Psoas muscle (tissue), 8 donors: Measurements from ENCODE around the gene WNT8B. TPM values are rescaled to one million over a fixed set of nuclear protein-coding genes. Genes with fewer than 3 reads are reported as not detected.

Experiments used
- ATAC-seq, 4 donors: fragments of 200-7000 bp; cut with Tn5 transposase; one replicate each; pipeline ENCODE4 v1.9.1; 2020; ENCODE audit warnings: moderate library complexity in 3 of 4, mild to moderate bottlenecking in 2 of 4
- DNase-seq, 2 donors: peaks; one replicate each; pipeline ENCODE4 v3.0.0-alpha.2; 2020
- H3K27ac ChIP-seq: fragments of 200-600 bp; one replicate; pipeline ENCODE4 v1.8.0; 2022
- H3K27me3 ChIP-seq, 3 donors: fragments of 200-600 bp in 1 of 3; one replicate each; pipeline versions ENCODE4 v1.6.1 to v1.8.0; 2013 to 2022; ENCODE audit warnings: low read length in 2 of 3, mild to moderate bottlenecking in 2 of 3, moderate library complexity in 1 of 3; ENCODE audit not compliant: insufficient read depth in 3 of 3
- H3K36me3 ChIP-seq, 2 donors: fragments of 200-600 bp in 1 of 2; one replicate each; pipeline versions ENCODE4 v1.6.1 to v1.8.0; 2013 to 2022; ENCODE audit warnings: low read depth in 1 of 2, mild to moderate bottlenecking in 1 of 2, moderate library complexity in 1 of 2; ENCODE audit not compliant: insufficient read depth in 1 of 2
- H3K4me1 ChIP-seq: fragments of 200-600 bp; one replicate; pipeline ENCODE4 v1.8.0; 2022
- H3K4me3 ChIP-seq: fragments of 200-600 bp; one replicate; pipeline ENCODE4 v1.8.0; 2022; ENCODE audit warnings: mild to moderate bottlenecking
- H3K9me3 ChIP-seq: fragments of 200-600 bp; one replicate; pipeline ENCODE4 v1.8.0; 2022
- CTCF ChIP-seq: fragments of 200-600 bp; IDR thresholded peaks from one replicate; pipeline ENCODE4 v1.8.0; 2022; ENCODE audit warnings: antibody characterized with exemption
- WGBS, 3 donors: extraction: QIAGEN DNeasy Blood & Tissue Kit; methylation state at CpG; one replicate each; pipeline versions ENCODE4 v1.1.6 to v1.1.7; 2013; 5-methylcytosine and 5-hydroxymethylcytosine counted together
- intact Hi-C, 2 donors: fragments of 100-400 bp; cut with DNase I; formaldehyde crosslinking; loops; one replicate each; pipeline versions ENCODE4 v1.11.0 to v1.14.2; 2022
- polyA plus RNA-seq, 3 donors: library from polyadenylated mRNA; stranded (reverse); fragments of 200-250 nt; gene quantifications; one replicate each; pipeline ENCODE4 v1.2.3, GENCODE V29; 2013
- total RNA-seq, 4 donors: library from RNA; stranded (reverse); fragmentation: NEBNext Ultra II Directional in 2 of 4; extraction: Animal tissue kit (Norgen Biotek cat#: 25700) in 2 of 4; gene quantifications; one replicate each; pipeline versions ENCODE4 v1.2.1 to v1.2.4, GENCODE V29; 2021 to 2023
- donor health status: healthy with polysubstance abuse.
- donor health status: DM: no; HTN: no; CAD: no; lungs with moderate emphysema.
- donor health status: Bipolar disorder and iron deficiency.
- donor health status: healthy.
- donor health status: DM: yes; HTN: yes; CAD: no.
- donor health status: DM: no; HTN: no; CAD: no.
- donor health status: DM: no; HTN: no; CAD: no.
- donor health status: DM: yes; HTN: yes; CAD: no.

The WNT8B gene
- total and polyA plus RNA-seq, 7 donors: not detected

- ATAC-seq (no peak), DNase-seq (no peak)
- TF ChIP-seq CTCF: no peak
- H3K36me3 ChIP-seq: peaks cover 13 to 88% of the 10 kb centered on the region in 2 donors
- no peak overlapping the region for H3K4me3 ChIP-seq
- intact Hi-C loops: no loop called here
- H3K27me3 ChIP-seq: no peaks in the 10 kb centered on the region
- H3K27ac ChIP-seq: no peak overlapping the region
- 81 to 93% (median 81%) methylated on average over 1 of the region's 1 CpG for WGBS, 3 donors
- H3K9me3 ChIP-seq: no peaks in the 10 kb centered on the region
- no peaks in the 10 kb centered on the region for H3K4me1 ChIP-seq
These were observed 40.2 kb downstream of the WNT8B start for GRCh38 chr10:100502926-100503494.

- Histone ChIP-seq H3K27ac (no peak overlapping the region), H3K9me3 (no peaks in the 10 kb centered on the region), H3K4me3 (no peak overlapping the region), H3K36me3 (peaks cover 13 to 80% of the 10 kb centered on the region in 2 donors), H3K4me1 (no peaks in the 10 kb centered on the region), H3K27me3 (no peaks in the 10 kb centered on the region)
- TF ChIP-seq CTCF: no peak
- ATAC-seq (no peak), DNase-seq (no peak)
- intact Hi-C loops: no loop called here
- WGBS, 3 donors: 73 to 76% (median 75%) methylated on average over 5 of the region's 5 CpGs
These were observed 41.3 kb downstream of the WNT8B start for GRCh38 chr10:100504096-100504495.

GRCh38 chr10:100505164-100505563 lies 42.4 kb downstream of the WNT8B start:
- Histone ChIP-seq H3K4me1 (no peaks in the 10 kb centered on the region), H3K4me3 (no peak overlapping the region), H3K36me3 (peaks cover 13 to 70% of the 10 kb centered on the region in 2 donors), H3K27ac (no peak overlapping the region), H3K9me3 (no peaks in the 10 kb centered on the region), H3K27me3 (no peaks in the 10 kb centered on the region)
- intact Hi-C loops: no loop called here
- no peak for ATAC-seq
- no peak for DNase-seq
- WGBS, 3 donors: 98 to 100% (median 100%) methylated on average over 2 of the region's 2 CpGs
- TF ChIP-seq CTCF: no peak

- ATAC-seq: no peak
- TF ChIP-seq CTCF: no peak
- no peak overlapping the region for H3K27ac ChIP-seq
- no peaks in the 10 kb centered on the region for H3K4me1 ChIP-seq
- no peaks in the 10 kb centered on the region for H3K27me3 ChIP-seq
- H3K9me3 ChIP-seq: no peaks in the 10 kb centered on the region
- H3K4me3 ChIP-seq: no peak overlapping the region
- 97 to 98% (median 98%) methylated on average over 5 of the region's 5 CpGs for WGBS, 3 donors
- no peak for DNase-seq
- H3K36me3 ChIP-seq: peaks cover 13 to 62% of the 10 kb centered on the region in 2 donors
- intact Hi-C loops: no loop called here
These were observed 44.0 kb downstream of the WNT8B start for GRCh38 chr10:100506596-100507356.
